Muscle of arm (tissue), 12 donors: ENCODE results near the gene RABAC1. TPM values are rescaled to one million over a fixed set of nuclear protein-coding genes. Genes with fewer than 3 reads are reported as not detected.

Source experiments
- polyA plus RNA-seq, 12 donors: library from polyadenylated mRNA; unstranded; fragments of 120-200 nt; gene quantifications; one replicate each; pipeline ENCODE4 v1.2.1, GENCODE V29; 2013; ENCODE audit not compliant: insufficient read length in 12 of 12

The RABAC1 gene
- polyA plus RNA-seq, 12 donors: 39.4 to 104 (median 56.4) TPM; not detected in 1

Other genes with a start within 250 kb of the RABAC1 start
- gene CEACAM6, start 203.8 kb downstream of the RABAC1 start, polyA plus RNA-seq: 1 to 10 TPM in 2 of 12 donors, under 1 TPM in 7, not detected in 3; 0.08 to 5.2 (median 0.21) TPM
- gene CEACAM3, start 162.7 kb downstream of the RABAC1 start, polyA plus RNA-seq: under 1 TPM in 3 of 12 donors, not detected in 9; 0.24 to 0.48 (median 0.40) TPM
- gene LYPD4, start 114.6 kb downstream of the RABAC1 start, polyA plus RNA-seq: not detected
- not detected for gene DMRTC2, start 114.3 kb downstream of the RABAC1 start, polyA plus RNA-seq
- gene RPS19, start 99.1 kb downstream of the RABAC1 start, polyA plus RNA-seq: 1,000 to 10,000 TPM in 11 of 12 donors, not detected in 1; 1,642 to 2,436 (median 1,937) TPM
- gene CD79A, start 82.0 kb downstream of the RABAC1 start, polyA plus RNA-seq: 1 to 10 TPM in 1 of 12 donors, under 1 TPM in 9, not detected in 2; 0.48 to 9.8 (median 0.73) TPM
- 100 to 1,000 TPM in 2 of 12 donors, 10 to 100 TPM in 9, not detected in 1; 28.7 to 116 (median 35.3) TPM for gene ARHGEF1, start 76.1 kb downstream of the RABAC1 start, polyA plus RNA-seq
- gene ERFL, start 30.9 kb downstream of the RABAC1 start, polyA plus RNA-seq: under 1 TPM in 8 of 12 donors, not detected in 4; 0.08 to 0.18 (median 0.11) TPM
- gene ATP1A3, start 34.9 kb upstream of the RABAC1 start, polyA plus RNA-seq: 10 to 100 TPM in 1 of 12 donors, 1 to 10 TPM in 1, under 1 TPM in 9, not detected in 1; 0.30 to 16.6 (median 0.59) TPM
- 10 to 100 TPM in 1 of 12 donors, 1 to 10 TPM in 10, not detected in 1; 1.7 to 10.3 (median 3.2) TPM for gene GRIK5, start 110.9 kb upstream of the RABAC1 start, polyA plus RNA-seq
- 10 to 100 TPM in 3 of 12 donors, 1 to 10 TPM in 8, not detected in 1; 7.2 to 13.3 (median 9.2) TPM for gene ZNF574, start 116.8 kb upstream of the RABAC1 start, polyA plus RNA-seq
- 1 to 10 TPM in 10 of 12 donors, under 1 TPM in 1, not detected in 1; 0.92 to 6.1 (median 1.4) TPM for gene POU2F2, start 173.1 kb upstream of the RABAC1 start, polyA plus RNA-seq